GM12865 (cell line): Measurements from ENCODE around the gene CYP4A22.

Source experiments
- DNase-seq: peaks from one replicate; pipeline ENCODE4 v3.0.0; 2010; ENCODE audit warnings: low read depth
- H3K4me3 ChIP-seq: 2 replicates; pipeline ENCODE4 v1.5.1; 2011; ENCODE audit warnings: mild to moderate bottlenecking, low read depth, low read length, control low read depth
- TF ChIP-seq, protein P1 (sequence below): IDR thresholded peaks from 2 replicates; pipeline ENCODE4 v1.5.1; 2011; ENCODE audit warnings: low read length, control low read depth, low read depth, inconsistent platforms; ENCODE audit not compliant: insufficient read depth; ENCODE audit errors: missing control alignments

The CYP4A22 gene

GRCh38 chr1:47187231-47187925 lies 50.1 kb downstream of the CYP4A22 start:
- DNase-seq = no peak
- no peak overlapping the region for H3K4me3 ChIP-seq
- TF ChIP-seq, protein P1, sequence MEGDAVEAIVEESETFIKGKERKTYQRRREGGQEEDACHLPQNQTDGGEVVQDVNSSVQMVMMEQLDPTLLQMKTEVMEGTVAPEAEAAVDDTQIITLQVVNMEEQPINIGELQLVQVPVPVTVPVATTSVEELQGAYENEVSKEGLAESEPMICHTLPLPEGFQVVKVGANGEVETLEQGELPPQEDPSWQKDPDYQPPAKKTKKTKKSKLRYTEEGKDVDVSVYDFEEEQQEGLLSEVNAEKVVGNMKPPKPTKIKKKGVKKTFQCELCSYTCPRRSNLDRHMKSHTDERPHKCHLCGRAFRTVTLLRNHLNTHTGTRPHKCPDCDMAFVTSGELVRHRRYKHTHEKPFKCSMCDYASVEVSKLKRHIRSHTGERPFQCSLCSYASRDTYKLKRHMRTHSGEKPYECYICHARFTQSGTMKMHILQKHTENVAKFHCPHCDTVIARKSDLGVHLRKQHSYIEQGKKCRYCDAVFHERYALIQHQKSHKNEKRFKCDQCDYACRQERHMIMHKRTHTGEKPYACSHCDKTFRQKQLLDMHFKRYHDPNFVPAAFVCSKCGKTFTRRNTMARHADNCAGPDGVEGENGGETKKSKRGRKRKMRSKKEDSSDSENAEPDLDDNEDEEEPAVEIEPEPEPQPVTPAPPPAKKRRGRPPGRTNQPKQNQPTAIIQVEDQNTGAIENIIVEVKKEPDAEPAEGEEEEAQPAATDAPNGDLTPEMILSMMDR = no peak

- DNase-seq = no peak
- TF ChIP-seq, protein P1 = no peak
- no peak overlapping the region for H3K4me3 ChIP-seq
Measured at GRCh38 chr1:47187926-47188250, 50.6 kb downstream of the CYP4A22 start.

DNA sequence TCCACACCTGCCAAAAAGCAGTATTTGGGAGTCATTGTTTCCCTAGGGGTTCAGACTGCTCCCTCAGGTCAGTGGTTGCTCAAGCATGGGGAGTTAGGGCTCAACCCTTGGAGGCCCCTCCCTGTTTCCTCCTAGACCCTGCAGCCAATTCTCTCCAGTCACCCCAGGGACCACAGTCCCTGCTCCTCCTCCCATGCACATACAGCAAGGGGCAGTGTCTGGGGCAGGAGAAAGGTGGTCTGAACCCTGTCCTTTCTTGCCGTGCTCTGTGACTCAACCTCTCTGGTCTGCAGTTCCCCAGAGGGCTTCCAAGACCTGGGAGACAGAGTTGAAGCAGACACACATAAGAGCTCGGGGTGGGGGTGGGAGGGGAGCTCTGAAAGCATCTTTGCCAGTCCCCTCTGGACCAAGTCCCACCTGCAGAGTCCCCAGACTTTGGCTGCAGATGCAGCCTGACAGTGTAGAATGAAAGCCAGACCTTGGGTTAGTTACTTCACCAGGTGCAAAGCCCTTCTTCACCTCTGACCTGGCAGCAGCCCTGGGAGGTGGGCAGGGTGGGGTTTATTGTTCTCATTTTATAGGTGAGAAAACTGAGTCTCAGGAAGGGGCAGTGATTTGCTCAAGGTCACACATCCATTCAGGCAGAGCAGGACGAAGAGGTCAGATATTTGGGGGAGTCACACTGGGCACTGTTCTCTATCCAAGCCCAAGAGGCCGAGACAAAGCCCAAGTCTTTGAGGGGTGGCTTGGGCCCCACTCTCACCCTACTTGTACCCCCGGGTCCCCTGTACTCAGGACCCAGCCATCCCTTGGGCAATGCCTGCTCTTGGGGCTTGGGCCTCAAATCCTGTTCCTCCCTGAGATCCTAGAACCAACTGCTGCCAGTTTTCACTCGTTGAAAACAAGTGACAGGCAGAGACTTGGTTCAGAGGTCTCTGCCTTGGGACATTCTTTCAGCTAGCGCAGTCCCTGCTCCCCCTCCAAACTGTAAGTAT lies 51.8 kb downstream of the CYP4A22 start:
- TF ChIP-seq, protein P1 = no peak
- no peak overlapping the region for H3K4me3 ChIP-seq
- DNase-seq = no peak

GRCh38 chr1:47189844-47190508 lies 52.7 kb downstream of the CYP4A22 start, which contains the start of gene PDZK1IP1:
TSS of gene PDZK1IP1 (minus strand) at chr1:47190036. CDS start at chr1:47189932, 104 bp downstream.
- no peak for DNase-seq
- TF ChIP-seq, protein P1 = no peak
- H3K4me3 ChIP-seq = no peak within 1 kb of the TSS

DNA sequence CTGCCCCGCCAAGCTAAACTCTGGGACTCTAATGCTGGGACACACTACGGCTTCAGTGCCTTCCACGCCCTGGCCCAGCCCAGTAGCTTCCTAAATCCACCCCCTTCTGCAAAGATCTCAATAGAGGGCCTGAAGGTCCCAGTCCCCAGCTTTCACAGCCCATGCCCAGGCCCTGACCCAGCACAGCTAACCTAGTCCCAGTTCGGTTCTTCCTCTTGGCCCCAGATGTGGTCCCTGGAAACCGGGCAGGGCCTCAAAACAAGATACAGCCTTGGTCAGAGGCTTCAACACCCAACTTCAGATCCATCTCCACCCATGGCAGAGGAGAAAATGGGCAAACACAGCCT lies 53.2 kb downstream of the CYP4A22 start:
- TF ChIP-seq, protein P1 = no peak
- DNase-seq = no peak
- no peak overlapping the region for H3K4me3 ChIP-seq

- TF ChIP-seq, protein P1 = no peak
- DNase-seq = no peak
- H3K4me3 ChIP-seq = no peak overlapping the region
Measured at GRCh38 chr1:47190857-47191256, 53.6 kb downstream of the CYP4A22 start.
